Transverse colon (tissue), 3 donors: Measurements from ENCODE around the gene KIF20B.

ENCODE experiments used
- CTCF ChIP-seq, 5 experiments: fragments of 200-600 bp in 3 of 5; fragments of 450-650 bp in 2 of 5; sonication (generic) in 3 of 5; IDR thresholded peaks; 1 replicate in 2 of 5; 2 replicates in 3 of 5; pipeline ENCODE4 v1.5.1; 2016 to 2017; ENCODE audit warnings: antibody characterized with exemption in 5 of 5, inconsistent platforms in 3 of 5, mild to moderate bottlenecking in 2 of 5, moderate library complexity in 1 of 5
- EP300 ChIP-seq: sonication (generic); formaldehyde crosslinking; IDR thresholded peaks from one replicate; pipeline ENCODE4 v1.6.1; 2017; ENCODE audit warnings: antibody characterized with exemption, low read depth
- POLR2A ChIP-seq: fragments of 450-650 bp; IDR thresholded peaks from one replicate; pipeline ENCODE4 v1.6.1; 2016; ENCODE audit warnings: antibody characterized with exemption, mild to moderate bottlenecking, moderate library complexity

- TF ChIP-seq POLR2A (no peak), CTCF (IDR thresholded peaks at IDR 0.05) (no peak), EP300 (no peak)
Measured at GRCh38 chr10:89773081-89773480, 71.7 kb downstream of the KIF20B start.
